Mucosa of stomach (tissue), 1 donor: ENCODE data around the gene KIAA0753.

Experiments used
- H3K27me3 ChIP-seq: one replicate; pipeline ENCODE4 v1.7.0; 2013; ENCODE audit warnings: mild to moderate bottlenecking, low read length; ENCODE audit not compliant: control insufficient read depth, insufficient read depth
- H3K36me3 ChIP-seq: one replicate; pipeline ENCODE4 v1.7.0; 2013; ENCODE audit warnings: low read length; ENCODE audit not compliant: control insufficient read depth, insufficient read depth
- H3K4me1 ChIP-seq: one replicate; pipeline ENCODE4 v1.7.0; 2013; ENCODE audit warnings: mild to moderate bottlenecking, low read length; ENCODE audit not compliant: control insufficient read depth, insufficient read depth
- H3K4me3 ChIP-seq: one replicate; pipeline ENCODE4 v1.7.0; 2013; ENCODE audit warnings: low read length
- H3K9ac ChIP-seq: one replicate; pipeline ENCODE4 v1.7.0; 2013; ENCODE audit warnings: mild to moderate bottlenecking, low read length, moderate library complexity
- H3K9me3 ChIP-seq: one replicate; pipeline ENCODE4 v1.7.0; 2013; ENCODE audit warnings: mild to moderate bottlenecking, low read length, moderate library complexity; ENCODE audit not compliant: control insufficient read depth
- donor health status: Pancreatic carcinoma.

The KIAA0753 gene

GRCh38 chr17:6636616-6637457 lies 3.7 kb downstream of the KIAA0753 start:
- H3K27me3 ChIP-seq, result no peaks in the 10 kb centered on the region

GRCh38 chr17:6636105-6636504 lies 4.4 kb downstream of the KIAA0753 start:
- H3K9me3 ChIP-seq, result no peaks in the 10 kb centered on the region
- H3K9ac ChIP-seq, result no peak overlapping the region
- no peaks in the 10 kb centered on the region for H3K27me3 ChIP-seq
- H3K36me3 ChIP-seq, result no peaks in the 10 kb centered on the region
- H3K4me3 ChIP-seq, result no peak overlapping the region
- peaks cover 14% of the 10 kb centered on the region for H3K4me1 ChIP-seq

More at GRCh38 chr17:6636616-6637457, 3.7 kb downstream of the KIAA0753 start:
- Histone ChIP-seq H3K4me3 (no peak overlapping the region), H3K9me3 (no peaks in the 10 kb centered on the region), H3K4me1 (peaks cover 18% of the 10 kb centered on the region), H3K36me3 (no peaks in the 10 kb centered on the region), H3K9ac (no peak overlapping the region)

DNA sequence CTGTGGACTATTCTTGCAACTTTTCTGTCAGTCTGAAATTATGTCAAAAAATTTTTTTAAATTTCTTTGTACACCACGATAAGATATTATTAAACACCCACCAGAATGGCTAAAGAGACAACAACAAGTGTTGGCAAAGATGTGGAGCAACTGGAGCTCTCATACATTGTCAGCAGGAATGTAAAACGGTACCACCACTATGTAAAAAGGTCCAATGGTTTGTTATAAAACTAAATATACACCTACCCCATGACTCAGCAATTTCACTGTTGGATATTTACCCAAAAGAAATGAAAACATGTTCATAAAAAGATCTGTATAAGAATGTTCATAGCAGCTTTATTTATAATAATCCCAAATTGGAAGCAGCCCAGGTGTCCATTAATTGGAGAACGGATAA lies 7.2 kb downstream of the KIAA0753 start:
- peaks cover 1% of the 10 kb centered on the region for H3K4me1 ChIP-seq
- no peak overlapping the region for H3K9ac ChIP-seq
- no peaks in the 10 kb centered on the region for H3K36me3 ChIP-seq
- H3K4me3 ChIP-seq, result no peak overlapping the region
- no peaks in the 10 kb centered on the region for H3K27me3 ChIP-seq
- H3K9me3 ChIP-seq, result no peaks in the 10 kb centered on the region

- Histone ChIP-seq H3K36me3 (peaks cover 5% of the 10 kb centered on the region), H3K4me3 (no peak overlapping the region)
These were observed 8.0 kb downstream of the KIAA0753 start for GRCh38 chr17:6632530-6632929.

DNA sequence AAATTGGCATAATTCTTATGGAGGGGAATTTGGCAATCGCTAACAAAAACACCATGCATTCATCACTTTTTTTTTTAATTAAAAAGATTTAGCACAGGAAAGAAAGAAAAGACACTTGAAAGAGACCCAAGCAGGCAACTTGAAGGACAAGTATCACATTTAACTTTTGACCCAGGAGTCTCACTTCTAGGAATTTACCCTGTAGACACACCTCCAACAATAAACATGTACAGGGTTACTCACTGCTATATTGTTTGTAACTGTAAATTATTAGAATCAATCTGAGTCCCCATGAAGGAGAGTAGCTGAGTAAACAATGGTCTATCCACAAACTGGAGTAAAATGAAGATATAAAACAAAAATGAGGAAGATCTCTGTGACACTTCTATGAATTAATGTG lies 10.1 kb downstream of the KIAA0753 start:
- no peaks in the 10 kb centered on the region for H3K4me1 ChIP-seq
- no peaks in the 10 kb centered on the region for H3K27me3 ChIP-seq
- H3K9me3 ChIP-seq, result no peaks in the 10 kb centered on the region
- H3K4me3 ChIP-seq, result no peak overlapping the region
- H3K36me3 ChIP-seq, result peaks cover 5% of the 10 kb centered on the region
- H3K9ac ChIP-seq, result no peak overlapping the region

More at GRCh38 chr17:6632530-6632929, 8.0 kb downstream of the KIAA0753 start:
- Histone ChIP-seq H3K9me3 (no peaks in the 10 kb centered on the region), H3K27me3 (no peaks in the 10 kb centered on the region), H3K4me1 (no peaks in the 10 kb centered on the region), H3K9ac (no peak overlapping the region)

DNA sequence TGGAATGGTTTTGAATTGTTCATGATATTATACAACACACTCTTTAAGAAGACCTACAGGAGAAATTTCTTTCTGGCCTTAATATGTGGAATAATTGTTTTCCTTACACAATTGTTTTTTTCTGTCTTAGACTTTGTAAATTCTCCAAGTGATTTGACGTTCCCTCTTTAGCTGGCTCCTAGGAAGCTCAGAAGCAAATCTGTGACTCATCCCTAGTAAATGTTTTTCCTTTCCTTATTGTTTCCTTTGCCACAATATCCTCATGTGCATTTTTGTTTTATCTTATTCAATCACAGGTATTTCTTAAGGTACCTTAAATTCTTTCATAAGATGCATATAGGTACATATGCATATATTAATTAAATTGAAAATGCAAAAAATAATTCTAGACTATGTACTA lies 13.5 kb downstream of the KIAA0753 start:
- Histone ChIP-seq H3K9me3 (no peaks in the 10 kb centered on the region), H3K27me3 (no peaks in the 10 kb centered on the region), H3K9ac (no peak overlapping the region), H3K4me3 (no peak overlapping the region), H3K36me3 (peaks cover 5% of the 10 kb centered on the region), H3K4me1 (no peaks in the 10 kb centered on the region)

DNA sequence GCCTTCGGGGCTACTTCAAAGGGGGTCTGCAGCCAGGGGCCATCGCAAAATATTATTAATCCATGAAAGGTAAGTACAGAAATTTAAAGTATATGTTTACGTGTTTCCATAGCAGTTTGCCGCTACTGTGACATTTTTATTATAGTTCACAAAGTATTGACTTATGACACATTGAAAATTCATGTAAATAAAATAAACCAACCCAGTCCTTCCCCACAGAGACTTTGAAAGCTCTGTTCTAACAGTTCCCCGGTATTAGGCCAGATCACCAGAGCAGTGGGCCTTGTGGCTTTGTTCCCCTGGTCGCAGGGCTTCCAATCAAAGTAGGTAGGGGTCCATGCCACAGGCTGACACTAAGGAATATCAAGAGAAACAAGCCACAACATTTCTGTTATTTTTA lies 13.9 kb downstream of the KIAA0753 start:
- Histone ChIP-seq H3K36me3 (peaks cover 5% of the 10 kb centered on the region), H3K9ac (no peak overlapping the region), H3K4me1 (no peaks in the 10 kb centered on the region), H3K9me3 (no peaks in the 10 kb centered on the region), H3K4me3 (no peak overlapping the region), H3K27me3 (no peaks in the 10 kb centered on the region)

DNA sequence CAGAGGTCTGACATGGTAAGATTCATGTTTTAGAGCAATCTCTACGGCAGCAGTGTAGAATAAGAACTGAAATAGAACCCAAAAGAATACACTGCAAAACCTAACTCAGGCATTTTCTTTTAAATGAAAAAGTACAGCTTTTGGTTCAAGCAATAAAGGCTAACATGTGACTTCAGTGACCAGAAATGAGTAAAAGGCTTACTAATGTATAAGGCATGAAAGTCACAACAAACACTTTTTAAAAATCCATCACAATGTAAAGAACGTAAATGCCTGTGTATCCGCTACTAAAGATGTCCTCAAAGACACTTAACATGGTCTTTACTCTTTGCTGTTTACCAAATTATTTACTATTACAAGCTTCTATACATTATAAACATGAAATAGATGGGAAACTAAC lies 16.6 kb downstream of the KIAA0753 start:
- no peaks in the 10 kb centered on the region for H3K27me3 ChIP-seq
- H3K9me3 ChIP-seq, result no peaks in the 10 kb centered on the region
- no peak overlapping the region for H3K9ac ChIP-seq
- H3K4me1 ChIP-seq, result no peaks in the 10 kb centered on the region
- peaks cover 5% of the 10 kb centered on the region for H3K36me3 ChIP-seq
- H3K4me3 ChIP-seq, result no peak overlapping the region

DNA sequence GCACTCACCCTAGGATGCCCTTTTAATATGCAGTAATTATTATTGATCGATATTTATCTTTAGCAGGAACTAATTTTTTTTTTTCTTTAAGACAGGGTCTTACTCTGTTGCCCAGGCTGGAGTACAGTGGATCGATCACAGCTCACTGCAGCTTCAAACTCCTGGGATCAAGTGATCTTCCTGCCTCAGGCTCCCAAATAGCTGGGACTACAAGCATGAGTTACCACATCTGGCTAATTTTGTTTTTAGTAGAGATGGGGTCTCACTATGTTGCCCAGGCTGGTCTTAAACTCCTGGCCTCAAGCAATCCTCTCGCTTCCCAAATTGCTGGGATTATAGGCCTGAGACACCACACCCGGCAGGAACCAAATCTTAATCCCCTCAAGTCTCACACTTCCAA lies 29.3 kb downstream of the KIAA0753 start:
- H3K36me3 ChIP-seq, result peaks cover 6% of the 10 kb centered on the region
- H3K4me3 ChIP-seq, result no peak overlapping the region
- no peak overlapping the region for H3K9ac ChIP-seq
- no peaks in the 10 kb centered on the region for H3K4me1 ChIP-seq
- no peaks in the 10 kb centered on the region for H3K27me3 ChIP-seq
- no peaks in the 10 kb centered on the region for H3K9me3 ChIP-seq

- no peaks in the 10 kb centered on the region for H3K27me3 ChIP-seq
These were observed 30.5 kb downstream of the KIAA0753 start for GRCh38 chr17:6610011-6610410.

GRCh38 chr17:6608321-6608720 lies 32.2 kb downstream of the KIAA0753 start:
- H3K36me3 ChIP-seq, result peaks cover 6% of the 10 kb centered on the region
- no peak overlapping the region for H3K9ac ChIP-seq
- H3K9me3 ChIP-seq, result no peaks in the 10 kb centered on the region
- no peaks in the 10 kb centered on the region for H3K27me3 ChIP-seq
- no peak overlapping the region for H3K4me3 ChIP-seq
- H3K4me1 ChIP-seq, result no peaks in the 10 kb centered on the region

More at GRCh38 chr17:6610011-6610410, 30.5 kb downstream of the KIAA0753 start:
- no peaks in the 10 kb centered on the region for H3K9me3 ChIP-seq
- H3K9ac ChIP-seq, result no peak overlapping the region
- H3K4me1 ChIP-seq, result no peaks in the 10 kb centered on the region
- peaks cover 6% of the 10 kb centered on the region for H3K36me3 ChIP-seq
- no peak overlapping the region for H3K4me3 ChIP-seq

DNA sequence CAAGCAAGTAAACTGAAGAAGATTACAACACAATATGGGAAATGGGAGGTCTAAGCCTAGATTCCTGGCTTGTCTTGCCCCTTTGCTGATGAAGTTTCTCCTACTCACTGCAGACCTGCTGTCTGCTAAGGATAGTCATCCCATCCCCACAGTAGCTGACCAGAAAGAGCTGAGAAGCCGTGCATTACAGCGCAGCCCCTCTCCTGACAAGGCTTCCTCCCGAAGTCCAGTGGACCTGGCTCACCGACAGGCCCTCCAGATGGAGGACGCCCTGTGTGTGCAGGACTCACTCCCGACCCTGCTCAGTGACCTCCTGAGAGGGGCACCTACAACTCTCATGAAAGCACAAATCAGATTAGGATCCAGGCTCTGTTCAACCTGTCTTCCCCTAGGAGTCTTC lies 35.4 kb downstream of the KIAA0753 start:
- H3K9me3 ChIP-seq, result no peaks in the 10 kb centered on the region
- no peak overlapping the region for H3K9ac ChIP-seq
- peaks cover 6% of the 10 kb centered on the region for H3K36me3 ChIP-seq
- H3K27me3 ChIP-seq, result no peaks in the 10 kb centered on the region
- no peak overlapping the region for H3K4me3 ChIP-seq
- H3K4me1 ChIP-seq, result peaks cover under 1% of the 10 kb centered on the region
